B cell (primary cell): ENCODE results near the gene MRM2. TPM values are rescaled to one million over a fixed set of nuclear protein-coding genes. Genes with fewer than 3 reads are reported as not detected.

ENCODE experiments used
- ATAC-seq: fragments of 200-7000 bp; cut with Tn5 transposase; one replicate; pipeline ENCODE4 v1.10.0; 2021; ENCODE audit warnings: low read depth, mild to moderate bottlenecking, moderate number of reproducible peaks, moderate library complexity
- CTCF ChIA-PET: fragments of 350-600 bp; sonication (Branson Sonifier 250); formaldehyde crosslinking; loops from one replicate; lab custom pipeline; 2021; ENCODE audit warnings: antibody characterized with exemption, inconsistent platforms; lab: Charles Lee
- POLR2A ChIA-PET: fragments of 350-600 bp; sonication (Branson Sonifier 250); formaldehyde crosslinking; loops from one replicate; lab custom pipeline; 2021; ENCODE audit warnings: antibody characterized with exemption; lab: Charles Lee
- DNase-seq: peaks from one replicate; pipeline ENCODE4 v3.0.0; 2013
- H2AFZ ChIP-seq: 2 replicates; pipeline ENCODE4 v1.6.1; 2012; ENCODE audit warnings: mild to moderate bottlenecking, low read depth, low read length; ENCODE audit not compliant: insufficient read depth, poor library complexity, severe bottlenecking
- H3K27ac ChIP-seq, 2 donors: 1 replicate in 1 of 2; 2 replicates in 1 of 2; pipeline ENCODE4 v1.5.1; 2012 to 2013; ENCODE audit warnings: low read length in 2 of 2, mild to moderate bottlenecking in 2 of 2, moderate library complexity in 1 of 2
- H3K27me3 ChIP-seq, 4 experiments: fragments of 200-600 bp in 1 of 4; sonication (generic) in 1 of 4; replicated peaks in 1 of 4; 1 replicate in 2 of 4; 2 replicates in 2 of 4; pipeline versions ENCODE4 v1.6.1 to v1.7.0; 2013 to 2016; ENCODE audit warnings: low read length in 3 of 4, mild to moderate bottlenecking in 2 of 4, mixed read lengths in 1 of 4, moderate library complexity in 1 of 4; ENCODE audit not compliant: insufficient read depth in 4 of 4, control insufficient read depth in 3 of 4; ENCODE audit errors: control extremely low read depth in 1 of 4
- H3K36me3 ChIP-seq, 2 experiments: replicated peaks in 1 of 2; 1 replicate in 1 of 2; 2 replicates in 1 of 2; pipeline versions ENCODE4 v1.6.1 to v1.7.1; 2013; ENCODE audit warnings: low read length in 1 of 2; ENCODE audit not compliant: insufficient read depth in 2 of 2, control insufficient read depth in 1 of 2; ENCODE audit errors: control extremely low read depth in 1 of 2, extremely low read depth in 1 of 2
- H3K4me1 ChIP-seq, 2 donors: fragments of 200-600 bp in 1 of 2; sonication (generic) in 1 of 2; 1 replicate in 1 of 2; 2 replicates in 1 of 2; pipeline versions ENCODE4 v1.5.1 to v1.6.1; 2013 to 2017; ENCODE audit warnings: low read length in 2 of 2; ENCODE audit not compliant: control insufficient read depth in 2 of 2, insufficient read depth in 2 of 2
- H3K4me2 ChIP-seq: replicated peaks from 2 replicates; pipeline ENCODE3; 2012; ENCODE audit warnings: mild to moderate bottlenecking, low read depth, low read length; ENCODE audit not compliant: poor library complexity, severe bottlenecking
- H3K4me3 ChIP-seq, 5 experiments: fragments of 200-600 bp in 1 of 5; sonication (generic) in 1 of 5; 1 replicate in 3 of 5; 2 replicates in 2 of 5; pipeline versions ENCODE4 v1.5.1 to v1.7.0; 2011 to 2016; ENCODE audit warnings: low read length in 4 of 5, mild to moderate bottlenecking in 4 of 5, low read depth in 2 of 5, control low read depth in 1 of 5, moderate library complexity in 1 of 5; ENCODE audit not compliant: insufficient read depth in 1 of 5; ENCODE audit errors: control extremely low read depth in 1 of 5, extremely low read depth in 1 of 5
- H3K79me2 ChIP-seq: fragments of 200-600 bp; sonication (generic); one replicate; pipeline ENCODE4 v1.6.0; 2016; ENCODE audit warnings: low read length; ENCODE audit not compliant: control insufficient read depth, insufficient read depth
- H3K9ac ChIP-seq: fragments of 200-600 bp; sonication (generic); 2 replicates; pipeline ENCODE4 v1.6.1; 2017; ENCODE audit warnings: mild to moderate bottlenecking, low read length, moderate library complexity
- H3K9me3 ChIP-seq, 3 donors: one replicate each; pipeline versions ENCODE4 v1.6.1 to v1.7.1; 2013; ENCODE audit warnings: low read length in 2 of 3; ENCODE audit not compliant: control insufficient read depth in 2 of 3, insufficient read depth in 1 of 3; ENCODE audit errors: control extremely low read depth in 1 of 3
- H4K20me1 ChIP-seq: 2 replicates; pipeline ENCODE4 v1.6.0; 2012; ENCODE audit warnings: mild to moderate bottlenecking, low read length; ENCODE audit not compliant: insufficient read depth, control insufficient read depth, poor library complexity, severe bottlenecking
- H3K27ac Mint-ChIP-seq: one replicate; pipeline ENCODE4 v1.8.0; 2021; ENCODE audit warnings: mixed read lengths
- H3K27me3 Mint-ChIP-seq: one replicate; pipeline ENCODE4 v1.8.0; 2021; ENCODE audit warnings: mixed read lengths
- H3K4me1 Mint-ChIP-seq: one replicate; pipeline ENCODE4 v1.8.0; 2021; ENCODE audit warnings: mixed read lengths
- H3K4me3 Mint-ChIP-seq: one replicate; pipeline ENCODE4 v1.8.0; 2021; ENCODE audit warnings: mixed read lengths
- H3K9me3 Mint-ChIP-seq: one replicate; pipeline ENCODE4 v1.8.0; 2022; ENCODE audit warnings: mixed read lengths; ENCODE audit not compliant: insufficient read depth
- CTCF ChIP-seq: fragments of 200-600 bp; IDR thresholded peaks from one replicate; pipeline ENCODE4 v1.8.0; 2022; ENCODE audit warnings: antibody characterized with exemption, mild to moderate bottlenecking
- EZH2 ChIP-seq: IDR thresholded peaks from 2 replicates; pipeline ENCODE4 v1.6.1; 2012; ENCODE audit warnings: borderline replicate concordance, low read depth, mild to moderate bottlenecking, moderate library complexity, low read length; ENCODE audit not compliant: insufficient read depth, poor library complexity, severe bottlenecking
- WGBS: methylation state at CpG from one replicate; pipeline ENCODE4 v1.1.5; 2013; ENCODE audit warnings: missing lambda C conversion rate; ENCODE audit not compliant: insufficient coverage; 5-methylcytosine and 5-hydroxymethylcytosine counted together
- intact Hi-C: fragments of 100-400 bp; cut with micrococcal nuclease; formaldehyde crosslinking; loops from one replicate; pipeline ENCODE4 v1.10.0; 2022
- polyA plus RNA-seq: library from polyadenylated mRNA; depleted of rRNA; stranded (reverse); fragments of >200 nt; gene quantifications from 2 replicates; pipeline ENCODE4 v1.2.3, GENCODE V29; 2012
- total RNA-seq, 2 donors: library from RNA; stranded (reverse); fragments of 120-200 nt in 1 of 2; gene quantifications; 1 replicate in 1 of 2; 2 replicates in 1 of 2; pipeline versions ENCODE4 v1.2.3 to v1.2.4, GENCODE V29; 2013 to 2022

MRM2 gene
- total and polyA plus RNA-seq, 2 donors (not counting 1 experiment from before 2014, with no cell fraction given) = 9.2 to 29.0 TPM

GRCh38 chr7:2274666-2275065, 32.7 kb upstream of the MRM2 start:
- ChIA-PET POLR2A (interaction anchor here (0.6 to 1.0 kb wide), 2 partner anchors 19 to 37 kb away, joined by 3 to 4 read pairs; no protein-coding TSS in a partner anchor), CTCF (no interaction called here)
- Histone ChIP-seq H3K4me1 (no peaks in the 10 kb centered on the region), H3K79me2 (peaks cover 35% of the 10 kb centered on the region), H3K9ac (no peak overlapping the region), H3K27ac (no peak overlapping the region), H3K27me3 (no peaks in the 10 kb centered on the region), H3K4me3 (no peak overlapping the region), H3K4me2 (no peak overlapping the region), H3K9me3 (peaks cover 0 to 3% (median 0%) of the 10 kb centered on the region in 3 donors), H2AFZ (no peak overlapping the region), H4K20me1 (peaks cover 13% of the 10 kb centered on the region), H3K36me3 (peaks cover 0 to 65% of the 10 kb centered on the region in 2 experiments)
- no peaks in the 10 kb centered on the region for H3K27me3 Mint-ChIP-seq
- DNase-seq = no peak
- H3K4me3 Mint-ChIP-seq = no peak overlapping the region
- TF ChIP-seq CTCF (no peak), EZH2 (no peak)
- ATAC-seq = no peak
- intact Hi-C loops = no loop called here
- H3K4me1 Mint-ChIP-seq = peaks cover 6% of the 10 kb centered on the region
- no peak overlapping the region for H3K27ac Mint-ChIP-seq
- 97% methylated on average over 7 of the region's 7 CpGs for WGBS
- H3K9me3 Mint-ChIP-seq = no peaks in the 10 kb centered on the region

- intact Hi-C loops = no loop called here
- Histone ChIP-seq H3K27me3 (no peaks in the 10 kb centered on the region), H3K4me1 (no peaks in the 10 kb centered on the region), H3K9me3 (peaks cover 0 to 3% (median 0%) of the 10 kb centered on the region in 3 donors), H3K4me3 (no peak overlapping the region), H2AFZ (no peak overlapping the region), H3K79me2 (peaks cover 32% of the 10 kb centered on the region), H4K20me1 (peaks cover 7% of the 10 kb centered on the region), H3K4me2 (no peak overlapping the region), H3K27ac (no peak overlapping the region), H3K9ac (no peak overlapping the region), H3K36me3 (peaks cover 0 to 68% of the 10 kb centered on the region in 2 experiments)
- WGBS = 98% methylated on average over 18 of the region's 20 CpGs
- DNase-seq (no peak), ATAC-seq (no peak)
- Mint-ChIP-seq H3K9me3 (no peaks in the 10 kb centered on the region), H3K27ac (no peak overlapping the region), H3K4me3 (no peak overlapping the region), H3K27me3 (no peaks in the 10 kb centered on the region), H3K4me1 (peaks cover 6% of the 10 kb centered on the region)
- no peak for TF ChIP-seq EZH2
- TF ChIP-seq CTCF = no peak
- ChIA-PET CTCF (no interaction called here), POLR2A (interaction anchor here (1.0 kb wide), 1 partner anchor 19 kb away, joined by 4 read pairs; no protein-coding TSS in a partner anchor)
These were observed 31.9 kb upstream of the MRM2 start for GRCh38 chr7:2273866-2274265.
